HEK293 (cell line): ENCODE measurements around the gene AMZ1.

Experiments used
- CTCF ChIP-seq: fragments of 450-650 bp; formaldehyde crosslinking; IDR thresholded peaks from 2 replicates; pipeline ENCODE4 v1.5.1; 2016; ENCODE audit warnings: missing biosample characterization, missing genetic modification characterization
- REST ChIP-seq: fragments of 450-650 bp; formaldehyde crosslinking; IDR thresholded peaks from 2 replicates; pipeline ENCODE4 v1.5.1; 2016; ENCODE audit warnings: missing biosample characterization, missing genetic modification characterization
- ZNF138 ChIP-seq: fragments of 450-650 bp; formaldehyde crosslinking; IDR thresholded peaks from 2 replicates; pipeline ENCODE4 v1.5.1; 2016; ENCODE audit warnings: missing biosample characterization, missing genetic modification characterization, borderline replicate concordance
- ZNF423 ChIP-seq: fragments of 450-650 bp; formaldehyde crosslinking; IDR thresholded peaks from 2 replicates; pipeline ENCODE4 v1.5.1; 2016; ENCODE audit warnings: missing biosample characterization, missing genetic modification characterization
- ZNF639 ChIP-seq: fragments of 450-650 bp; formaldehyde crosslinking; IDR thresholded peaks from 2 replicates; pipeline ENCODE4 v1.5.1; 2016; ENCODE audit warnings: missing biosample characterization, missing genetic modification characterization

GRCh38 chr7:2738766-2739549, 51.0 kb downstream of the AMZ1 start:
- no peak for TF ChIP-seq ZNF423 (tag by site-specific recombination)
- no peak for TF ChIP-seq REST (tag by site-specific recombination)
- TF ChIP-seq ZNF138 (tag by site-specific recombination): no peak
- no peak for TF ChIP-seq CTCF (tag by site-specific recombination)
- no peak for TF ChIP-seq ZNF639 (tag by site-specific recombination)
